PFSK-1 (cell line): Measurements from ENCODE around the gene STAT3.

Experiments used
- POLR2AphosphoS5 ChIP-seq: IDR thresholded peaks from 2 replicates; pipeline ENCODE4 v1.6.1; 2012; ENCODE audit warnings: low read depth, mild to moderate bottlenecking, control low read depth, low read length, moderate library complexity
- SIN3A ChIP-seq: IDR thresholded peaks from 2 replicates; pipeline ENCODE4 v1.6.1; 2012; ENCODE audit warnings: mild to moderate bottlenecking, low read length, moderate library complexity, borderline replicate concordance; ENCODE audit not compliant: insufficient read depth
- TAF1 ChIP-seq: IDR thresholded peaks from 2 replicates; pipeline ENCODE4 v1.6.1; 2012; ENCODE audit warnings: low read length, control low read depth, borderline replicate concordance; ENCODE audit not compliant: insufficient read depth
- TF ChIP-seq, protein P1 (sequence below), 2 experiments: IDR thresholded peaks; 2 replicates each; pipeline versions ENCODE4 v1.6.1 to v1.8.0; 2011 to 2012; ENCODE audit warnings: low read depth in 2 of 2, low read length in 2 of 2, control low read depth in 1 of 2, inconsistent platforms in 1 of 2, mild to moderate bottlenecking in 1 of 2, moderate library complexity in 1 of 2; ENCODE audit not compliant: insufficient read depth in 1 of 2

- TF ChIP-seq POLR2AphosphoS5 (no peak), TAF1 (no peak), SIN3A (no peak)
- TF ChIP-seq, protein P1, sequence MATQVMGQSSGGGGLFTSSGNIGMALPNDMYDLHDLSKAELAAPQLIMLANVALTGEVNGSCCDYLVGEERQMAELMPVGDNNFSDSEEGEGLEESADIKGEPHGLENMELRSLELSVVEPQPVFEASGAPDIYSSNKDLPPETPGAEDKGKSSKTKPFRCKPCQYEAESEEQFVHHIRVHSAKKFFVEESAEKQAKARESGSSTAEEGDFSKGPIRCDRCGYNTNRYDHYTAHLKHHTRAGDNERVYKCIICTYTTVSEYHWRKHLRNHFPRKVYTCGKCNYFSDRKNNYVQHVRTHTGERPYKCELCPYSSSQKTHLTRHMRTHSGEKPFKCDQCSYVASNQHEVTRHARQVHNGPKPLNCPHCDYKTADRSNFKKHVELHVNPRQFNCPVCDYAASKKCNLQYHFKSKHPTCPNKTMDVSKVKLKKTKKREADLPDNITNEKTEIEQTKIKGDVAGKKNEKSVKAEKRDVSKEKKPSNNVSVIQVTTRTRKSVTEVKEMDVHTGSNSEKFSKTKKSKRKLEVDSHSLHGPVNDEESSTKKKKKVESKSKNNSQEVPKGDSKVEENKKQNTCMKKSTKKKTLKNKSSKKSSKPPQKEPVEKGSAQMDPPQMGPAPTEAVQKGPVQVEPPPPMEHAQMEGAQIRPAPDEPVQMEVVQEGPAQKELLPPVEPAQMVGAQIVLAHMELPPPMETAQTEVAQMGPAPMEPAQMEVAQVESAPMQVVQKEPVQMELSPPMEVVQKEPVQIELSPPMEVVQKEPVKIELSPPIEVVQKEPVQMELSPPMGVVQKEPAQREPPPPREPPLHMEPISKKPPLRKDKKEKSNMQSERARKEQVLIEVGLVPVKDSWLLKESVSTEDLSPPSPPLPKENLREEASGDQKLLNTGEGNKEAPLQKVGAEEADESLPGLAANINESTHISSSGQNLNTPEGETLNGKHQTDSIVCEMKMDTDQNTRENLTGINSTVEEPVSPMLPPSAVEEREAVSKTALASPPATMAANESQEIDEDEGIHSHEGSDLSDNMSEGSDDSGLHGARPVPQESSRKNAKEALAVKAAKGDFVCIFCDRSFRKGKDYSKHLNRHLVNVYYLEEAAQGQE (IDR thresholded peaks at IDR 0.05; ENCODE audit: insufficient read depth in 1 of 2, low read depth in 2 of 2, low read length in 2 of 2) = no peak
Observed at GRCh38 chr17:42424991-42425610, 36.9 kb upstream of the STAT3 start.
